Lung microvascular endothelial cell (primary cell): Measurements from ENCODE around the gene CLTA. TPM values are rescaled to one million over a fixed set of nuclear protein-coding genes. Genes with fewer than 3 reads are reported as not detected.
"Not testable (repeated sequence)": the region's sequence is repeated elsewhere in the genome, so short reads cannot be mapped to it uniquely, and the experiment has no call there.

Source experiments
- DNase-seq, 2 donors: peaks; one replicate each; pipeline versions ENCODE4 v3.0.0 to v3.0.0-alpha.2; 2010; ENCODE audit warnings: low read depth in 2 of 2
- total RNA-seq: library from RNA; depleted of rRNA; stranded (reverse); fragments of >200 nt; gene quantifications from 2 replicates; pipeline ENCODE4 v1.2.1, GENCODE V29; 2014

Gene CLTA
- total RNA-seq, 1 donor from 2014 or later, result 221 TPM

- DNase-seq, result not testable (repeated sequence)
Observed at GRCh38 chr9:36239205-36239604, 48.5 kb downstream of the CLTA start.

GRCh38 chr9:36239675-36240074 is 49.0 kb downstream of the CLTA start:
- not testable (repeated sequence) for DNase-seq

- no peak for DNase-seq
Observed at GRCh38 chr9:36245906-36246305, 55.2 kb downstream of the CLTA start.

- DNase-seq, result no peak
Observed at GRCh38 chr9:36247356-36247755, 56.6 kb downstream of the CLTA start.

- DNase-seq, result peak; percentile 54 to 65
Observed at GRCh38 chr9:36248061-36248460, 57.3 kb downstream of the CLTA start.

- DNase-seq, result no peak
Observed at GRCh38 chr9:36249189-36249588, 58.5 kb downstream of the CLTA start.

GRCh38 chr9:36250079-36250478 is 59.4 kb downstream of the CLTA start:
- peak in 1 of 2 donors; percentile 5 for DNase-seq

- DNase-seq, result no peak
Observed at GRCh38 chr9:36251428-36251827, 60.7 kb downstream of the CLTA start.

- peak; percentile 95 to 96 for DNase-seq
Observed at GRCh38 chr9:36258208-36258995, 67.7 kb downstream of the CLTA start, which contains the start of gene GNE. Gene GNE, minus strand, starts transcription at chr9:36258448. Its CDS starts 9,093 bp downstream, at chr9:36249355.

- DNase-seq, result no peak
Observed at GRCh38 chr9:36258996-36259533, 68.3 kb downstream of the CLTA start.

Other genes with a start within 250 kb of the CLTA start
- gene OR2S2, start 232.8 kb upstream of the CLTA start, total RNA-seq, result not detected in 2 replicates
- gene RECK, start 154.0 kb upstream of the CLTA start, total RNA-seq, result 17.2 and 25.0 TPM in 2 replicates
- gene GLIPR2, start 54.2 kb upstream of the CLTA start, total RNA-seq, result 42.3 and 52.2 TPM in 2 replicates
- gene CCIN, start 21.5 kb upstream of the CLTA start, total RNA-seq, result under 0.01 and 0.22 TPM in 2 replicates
- 9.2 and 13.5 TPM in 2 replicates for gene GNE, start 67.5 kb downstream of the CLTA start, total RNA-seq
- gene RNF38, start 209.3 kb downstream of the CLTA start, total RNA-seq, result 17.2 and 21.0 TPM in 2 replicates